Left lobe of liver (tissue), 2 donors: ENCODE data around the gene FAM3D. TPM values are rescaled to one million over a fixed set of nuclear protein-coding genes. Genes with fewer than 3 reads are reported as not detected.

Source experiments
- ATAC-seq: fragments of 200-7000 bp; cut with Tn5 transposase; one replicate; pipeline ENCODE4 v1.9.1; 2020; ENCODE audit warnings: mild to moderate bottlenecking, moderate library complexity
- DNase-seq: peaks from one replicate; pipeline ENCODE4 v3.0.0-alpha.2; 2020; ENCODE audit warnings: low spot score
- total RNA-seq: library from RNA; stranded (reverse); gene quantifications from one replicate; pipeline ENCODE4 v1.2.1, GENCODE V29; 2021
- donor health status: DM: no; HTN: no; CAD: no; lungs with moderate emphysema.
- donor health status: DM: no; HTN: yes; CAD: no.

The FAM3D gene
- total RNA-seq, 1 donor from 2014 or later: 0.13 TPM

- DNase-seq (no peak), ATAC-seq (no peak)
Observed at GRCh38 chr3:58629629-58630028, 36.9 kb downstream of the FAM3D start.

GRCh38 chr3:58628823-58629562 is 37.6 kb downstream of the FAM3D start:
- DNase-seq: no peak
- ATAC-seq: peak; percentile 27

GRCh38 chr3:58627941-58628340 is 38.6 kb downstream of the FAM3D start:
- ATAC-seq (no peak), DNase-seq (no peak)

- ATAC-seq (peak; percentile 13), DNase-seq (no peak)
Observed at GRCh38 chr3:58627570-58627885, 39.0 kb downstream of the FAM3D start.

- DNase-seq (peak; percentile 65), ATAC-seq (peak; percentile 68)
Observed at GRCh38 chr3:58626841-58627569, 39.6 kb downstream of the FAM3D start.

- no peak for ATAC-seq
- no peak for DNase-seq
Observed at GRCh38 chr3:58625196-58625824, 41.3 kb downstream of the FAM3D start.

GRCh38 chr3:58624550-58624949 is 42.0 kb downstream of the FAM3D start:
- DNase-seq (peak; percentile 55), ATAC-seq (peak; percentile 34)

- DNase-seq (peak; percentile 67), ATAC-seq (peak; percentile 65)
Observed at GRCh38 chr3:58623961-58624360, 42.6 kb downstream of the FAM3D start.

- DNase-seq: no peak
- ATAC-seq: peak; percentile 57
Observed at GRCh38 chr3:58623478-58623877, 43.1 kb downstream of the FAM3D start.

GRCh38 chr3:58622892-58623291 is 43.7 kb downstream of the FAM3D start:
- no peak for DNase-seq
- ATAC-seq: no peak

GRCh38 chr3:58622436-58622835 is 44.1 kb downstream of the FAM3D start:
- ATAC-seq (no peak), DNase-seq (no peak)

GRCh38 chr3:58621086-58621830 is 45.3 kb downstream of the FAM3D start:
- no peak for ATAC-seq
- DNase-seq: no peak

GRCh38 chr3:58620421-58620820 is 46.2 kb downstream of the FAM3D start:
- ATAC-seq (no peak), DNase-seq (no peak)

- ATAC-seq (no peak), DNase-seq (no peak)
Observed at GRCh38 chr3:58617338-58617761, 49.2 kb downstream of the FAM3D start.

- DNase-seq: peak; percentile 79
- ATAC-seq: peak; percentile 93
Observed at GRCh38 chr3:58613236-58614132, 53.1 kb downstream of the FAM3D start.

GRCh38 chr3:58612830-58613229 is 53.7 kb downstream of the FAM3D start:
- ATAC-seq (no peak), DNase-seq (no peak)

GRCh38 chr3:58609990-58610389 is 56.6 kb downstream of the FAM3D start:
- DNase-seq: no peak
- no peak for ATAC-seq

- DNase-seq: no peak
- peak; percentile 18 for ATAC-seq
Observed at GRCh38 chr3:58608648-58609047, 57.9 kb downstream of the FAM3D start.

GRCh38 chr3:58607816-58608215 is 58.8 kb downstream of the FAM3D start:
- ATAC-seq (no peak), DNase-seq (no peak)

GRCh38 chr3:58606693-58607092 is 59.9 kb downstream of the FAM3D start:
- ATAC-seq: no peak

More at GRCh38 chr3:58606693-58607092, 59.9 kb downstream of the FAM3D start:
- DNase-seq: no peak
